SK-MEL-5 (cell line): ENCODE measurements around the gene GCH1. TPM values are rescaled to one million over a fixed set of nuclear protein-coding genes. Genes with fewer than 3 reads are reported as not detected.
A peak's percentile ranks its signal among the peaks of the same experiment; 100 is the strongest.
"Not testable (repeated sequence)": the region's sequence is repeated elsewhere in the genome, so short reads cannot be mapped to it uniquely, and the experiment has no call there.

Experiments used
- DNase-seq: peaks from one replicate; pipeline ENCODE4 v3.0.0-alpha.2; 2016; ENCODE audit warnings: low read depth, low spot score
- in situ Hi-C: cut with HindIII; loops from 2 replicates; pipeline ENCODE4 v1.10.0; 2016; ENCODE audit warnings: low sequenced_read_pairs, high pct_unique_total_duplicates, low pct_unique_long_range_greater_than_20kb
- total RNA-seq: library from RNA; depleted of rRNA; stranded (reverse); fragments of >200 nt; shearing (Covaris generic); gene quantifications from 2 replicates; pipeline ENCODE4 v1.2.3, GENCODE V29; 2014

The GCH1 gene
- total RNA-seq, 1 experiment from 2014 or later: 3.9 TPM

- DNase-seq: no peak
- in situ Hi-C loops: no loop called here
Measured at GRCh38 chr14:54918427-54918826, 15.8 kb upstream of the GCH1 start.

DNA sequence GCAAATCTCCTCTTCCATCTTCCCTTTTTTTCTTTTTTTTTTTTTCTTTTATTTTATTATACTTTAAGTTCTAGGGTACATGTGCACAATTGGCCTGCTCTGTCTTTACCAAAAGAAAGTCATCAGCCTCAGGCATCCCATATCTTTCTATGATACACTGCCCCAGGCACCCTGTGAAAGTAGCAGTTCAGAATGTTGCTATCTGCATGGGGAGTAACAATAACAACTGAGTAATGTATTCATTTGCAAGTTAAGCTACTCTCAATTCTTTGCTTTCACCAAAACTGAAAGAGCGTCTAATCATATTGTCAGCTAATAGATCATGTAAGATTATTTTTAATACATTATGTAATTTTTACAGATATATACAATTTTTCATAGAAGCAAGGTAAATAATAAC is 13.5 kb upstream of the GCH1 start:
- DNase-seq: no peak
- in situ Hi-C loops: no loop called here

- in situ Hi-C loops: no loop called here
- DNase-seq: no peak
Measured at GRCh38 chr14:54909817-54910558, 7.4 kb upstream of the GCH1 start.

- in situ Hi-C loops, DNase-seq: not testable (repeated sequence)
Measured at GRCh38 chr14:54908973-54909372, 6.3 kb upstream of the GCH1 start.

- in situ Hi-C loops: no loop called here
- DNase-seq: no peak
Measured at GRCh38 chr14:54908190-54908589, 5.6 kb upstream of the GCH1 start.

- DNase-seq: no peak
- in situ Hi-C loops: no loop called here
Measured at GRCh38 chr14:54906075-54906474, 3.4 kb upstream of the GCH1 start.

- DNase-seq: peak; percentile 37
- in situ Hi-C loops: no loop called here
Measured at GRCh38 chr14:54902143-54902520, 494 bp downstream of the GCH1 start.

DNA sequence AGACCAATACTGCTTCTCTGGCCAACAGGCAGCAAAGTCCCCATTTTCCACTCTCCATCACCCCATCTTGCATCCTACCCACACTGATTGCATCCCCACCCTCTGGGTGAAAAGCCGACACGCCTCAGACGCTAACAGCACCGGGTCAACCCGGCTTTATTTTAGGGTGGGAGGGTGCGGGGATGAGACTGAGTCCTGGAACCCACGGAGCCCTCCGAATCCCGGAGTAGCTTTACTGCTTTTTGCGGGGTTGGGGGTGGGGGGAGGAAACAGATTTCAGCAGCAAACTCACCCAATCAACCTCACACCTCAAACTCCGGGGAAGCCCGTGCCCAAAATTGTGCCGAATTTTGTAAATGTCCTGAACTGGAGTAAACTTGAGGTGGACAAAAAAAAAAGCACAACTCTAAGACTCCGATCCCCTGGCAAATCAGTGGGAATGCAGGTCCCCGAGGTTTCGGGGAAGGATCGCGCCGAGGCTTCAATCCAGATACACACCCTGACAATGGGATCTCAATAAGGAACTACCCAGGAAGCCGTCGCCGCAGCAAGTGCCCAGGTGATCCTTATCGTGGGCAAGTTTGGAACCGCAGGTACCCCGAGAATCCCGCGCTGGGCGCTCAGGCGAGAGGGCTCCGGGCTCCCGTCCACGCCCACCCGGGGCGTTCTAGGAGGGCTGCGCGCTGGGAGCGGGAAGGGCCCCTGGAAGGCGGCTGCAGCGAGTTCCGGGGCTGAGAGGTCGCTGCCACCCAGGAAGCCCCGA is 1.1 kb downstream of the GCH1 start:
- DNase-seq: no peak
- in situ Hi-C loops: no loop called here

- in situ Hi-C loops: no loop called here
- no peak for DNase-seq
Measured at GRCh38 chr14:54899573-54899972, 3.1 kb downstream of the GCH1 start.

DNA sequence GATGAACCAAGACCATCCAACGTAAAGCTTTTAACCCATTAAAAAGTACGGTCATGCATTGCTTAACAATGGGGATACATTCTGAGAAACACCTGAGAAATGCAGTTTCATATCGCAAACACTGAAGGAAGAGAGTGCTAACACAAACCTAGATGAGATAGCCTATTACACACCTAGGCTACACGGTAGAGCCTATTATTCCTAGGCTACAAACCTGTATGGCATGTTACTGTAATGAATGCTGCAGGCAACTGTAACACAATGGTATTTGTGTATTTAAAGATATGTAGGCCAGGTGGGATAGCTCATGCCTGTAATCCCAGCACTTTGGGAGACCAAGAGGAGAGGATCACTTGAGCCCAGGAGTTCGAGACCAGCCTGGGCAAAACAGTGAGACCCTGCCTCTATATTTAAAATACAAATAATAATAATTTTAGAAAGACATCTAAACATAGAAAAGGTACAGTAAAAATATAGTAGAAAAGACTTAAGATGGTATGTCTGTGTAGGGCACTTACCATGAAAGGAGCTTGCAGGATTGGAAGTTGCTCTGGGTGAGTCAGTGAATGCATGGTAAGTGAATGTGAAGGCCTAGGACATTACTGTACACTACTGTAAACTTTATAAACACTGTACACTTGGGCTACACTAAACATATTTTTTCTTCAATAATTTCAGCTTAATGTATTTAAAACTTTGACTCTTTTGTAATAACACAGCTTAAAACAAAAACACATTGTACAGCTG is 4.6 kb downstream of the GCH1 start:
- in situ Hi-C loops, DNase-seq: not testable (repeated sequence)

DNA sequence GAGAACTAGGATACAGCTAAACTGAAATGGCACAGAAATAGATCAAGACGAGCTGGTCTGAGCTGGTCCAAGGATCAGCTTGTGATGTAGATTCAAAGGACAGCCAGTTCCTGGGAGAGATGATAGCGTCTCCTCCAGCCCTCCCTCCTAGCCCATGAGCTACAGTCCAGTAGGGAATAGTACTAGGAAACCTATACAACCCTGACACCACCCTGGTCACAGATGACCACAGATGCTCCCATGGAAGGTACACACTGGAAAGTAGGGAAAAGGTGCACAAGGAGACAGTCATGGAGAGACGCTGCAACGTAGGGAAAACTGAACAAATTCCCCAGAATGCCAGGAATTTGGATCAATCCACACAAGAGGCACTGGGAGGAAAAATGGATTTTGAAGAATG is 6.9 kb downstream of the GCH1 start:
- no peak for DNase-seq
- in situ Hi-C loops: no loop called here

GRCh38 chr14:54894995-54895394 is 7.6 kb downstream of the GCH1 start:
- no peak for DNase-seq
- in situ Hi-C loops: no loop called here

DNA sequence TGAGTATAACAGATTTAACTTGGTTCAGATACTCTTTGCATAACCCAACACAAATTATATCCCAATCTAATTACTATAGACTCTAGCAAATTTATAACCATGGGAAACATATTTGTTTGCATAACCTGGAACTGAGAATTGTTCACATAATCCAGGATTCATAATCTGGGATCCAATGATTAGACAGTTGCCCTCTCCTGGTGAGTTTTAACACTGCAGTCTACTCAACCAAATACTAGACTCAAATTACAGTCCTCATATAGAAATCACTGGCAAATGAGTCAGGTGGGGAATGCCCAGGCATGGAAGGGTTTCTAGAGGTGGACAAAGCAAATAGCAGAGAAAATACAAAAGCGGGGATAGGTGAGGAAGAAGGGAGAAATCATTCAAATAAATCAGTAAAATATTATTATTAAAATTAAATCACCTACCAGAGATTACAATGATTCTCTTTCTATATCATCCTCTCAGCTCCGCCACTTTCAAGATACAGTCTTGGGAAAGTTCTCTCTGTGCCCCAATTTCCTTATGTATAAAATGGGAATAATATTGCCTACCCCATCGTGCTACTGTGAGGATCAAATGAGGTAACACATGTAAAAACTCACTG is 9.4 kb downstream of the GCH1 start:
- DNase-seq: peak; percentile 75
- in situ Hi-C loops: no loop called here

- in situ Hi-C loops: no loop called here
- no peak for DNase-seq
Measured at GRCh38 chr14:54891471-54892245, 11.0 kb downstream of the GCH1 start.

- in situ Hi-C loops: no loop called here
Measured at GRCh38 chr14:54890788-54891187, 11.8 kb downstream of the GCH1 start.

GRCh38 chr14:54889919-54890318 is 12.7 kb downstream of the GCH1 start:
- in situ Hi-C loops: no loop called here
- DNase-seq: no peak

More at GRCh38 chr14:54890788-54891187, 11.8 kb downstream of the GCH1 start:
- DNase-seq: no peak

- no peak for DNase-seq
- in situ Hi-C loops: no loop called here
Measured at GRCh38 chr14:54882521-54882920, 20.1 kb downstream of the GCH1 start.
